IMR-90 (cell line): ENCODE measurements around the gene BPIFB1.

Source experiments
- BHLHE40 ChIP-seq: fragments of 150-350 bp; IDR thresholded peaks from 2 replicates; pipeline ENCODE4 v1.6.1; 2016; ENCODE audit warnings: mild to moderate bottlenecking, low read depth, low read length
- FOS ChIP-seq: fragments of 150-350 bp; IDR thresholded peaks from 2 replicates; pipeline ENCODE4 v1.6.1; 2016; ENCODE audit warnings: low read depth, low read length
- MAFK ChIP-seq: IDR thresholded peaks from 2 replicates; pipeline ENCODE4 v1.6.1; 2012; ENCODE audit warnings: low read depth, low read length, improper control_type of control experiment
- MXI1 ChIP-seq: IDR thresholded peaks from 2 replicates; pipeline ENCODE4 v1.6.1; 2012; ENCODE audit warnings: low read depth, mild to moderate bottlenecking, low read length, moderate library complexity, borderline replicate concordance
- NFE2L2 ChIP-seq: fragments of 150-350 bp; IDR thresholded peaks from 2 replicates; pipeline ENCODE4 v1.6.1; 2016; ENCODE audit warnings: low read depth, mild to moderate bottlenecking, low read length
- POLR2A ChIP-seq: IDR thresholded peaks from 2 replicates; pipeline ENCODE4 v1.6.1; 2012; ENCODE audit warnings: mild to moderate bottlenecking, low read depth, low read length
- RAD21 ChIP-seq: IDR thresholded peaks from 2 replicates; pipeline ENCODE4 v1.6.1; 2012; ENCODE audit warnings: low read length, improper control_type of control experiment
- RCOR1 ChIP-seq: IDR thresholded peaks from 2 replicates; pipeline ENCODE4 v1.6.1; 2012; ENCODE audit warnings: mild to moderate bottlenecking, low read length, improper control_type of control experiment; ENCODE audit not compliant: insufficient replicate concordance
- RFX5 ChIP-seq: IDR thresholded peaks from 2 replicates; pipeline ENCODE4 v1.8.0; 2012; ENCODE audit warnings: low read depth, mild to moderate bottlenecking, low read length, moderate library complexity
- SMC3 ChIP-seq: fragments of 150-350 bp; IDR thresholded peaks from 2 replicates; pipeline ENCODE4 v1.6.1; 2016; ENCODE audit warnings: low read depth, mild to moderate bottlenecking, antibody characterized with exemption, low read length, moderate library complexity
- USF2 ChIP-seq: fragments of 150-350 bp; IDR thresholded peaks from 2 replicates; pipeline ENCODE4 v1.6.1; 2017; ENCODE audit warnings: mild to moderate bottlenecking, antibody characterized with exemption, low read length, low read depth
- TF ChIP-seq, protein P1 (sequence below): conservative IDR thresholded peaks from 2 replicates; pipeline ENCODE4 v1.5.1; 2012; ENCODE audit warnings: mild to moderate bottlenecking, low read depth, low read length, improper control_type of control experiment
- TF ChIP-seq, protein P2 (sequence below): fragments of 150-350 bp; IDR thresholded peaks from 2 replicates; pipeline ENCODE4 v1.6.1; 2016; ENCODE audit warnings: low read depth, mild to moderate bottlenecking, low read length, moderate library complexity, borderline replicate concordance

- TF ChIP-seq, protein P1, sequence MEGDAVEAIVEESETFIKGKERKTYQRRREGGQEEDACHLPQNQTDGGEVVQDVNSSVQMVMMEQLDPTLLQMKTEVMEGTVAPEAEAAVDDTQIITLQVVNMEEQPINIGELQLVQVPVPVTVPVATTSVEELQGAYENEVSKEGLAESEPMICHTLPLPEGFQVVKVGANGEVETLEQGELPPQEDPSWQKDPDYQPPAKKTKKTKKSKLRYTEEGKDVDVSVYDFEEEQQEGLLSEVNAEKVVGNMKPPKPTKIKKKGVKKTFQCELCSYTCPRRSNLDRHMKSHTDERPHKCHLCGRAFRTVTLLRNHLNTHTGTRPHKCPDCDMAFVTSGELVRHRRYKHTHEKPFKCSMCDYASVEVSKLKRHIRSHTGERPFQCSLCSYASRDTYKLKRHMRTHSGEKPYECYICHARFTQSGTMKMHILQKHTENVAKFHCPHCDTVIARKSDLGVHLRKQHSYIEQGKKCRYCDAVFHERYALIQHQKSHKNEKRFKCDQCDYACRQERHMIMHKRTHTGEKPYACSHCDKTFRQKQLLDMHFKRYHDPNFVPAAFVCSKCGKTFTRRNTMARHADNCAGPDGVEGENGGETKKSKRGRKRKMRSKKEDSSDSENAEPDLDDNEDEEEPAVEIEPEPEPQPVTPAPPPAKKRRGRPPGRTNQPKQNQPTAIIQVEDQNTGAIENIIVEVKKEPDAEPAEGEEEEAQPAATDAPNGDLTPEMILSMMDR = no peak
- TF ChIP-seq POLR2A (no peak), MXI1 (no peak), RAD21 (no peak), RCOR1 (no peak), FOS (no peak), USF2 (no peak), SMC3 (no peak), NFE2L2 (no peak), BHLHE40 (no peak), RFX5 (no peak), MAFK (no peak)
- TF ChIP-seq, protein P2, sequence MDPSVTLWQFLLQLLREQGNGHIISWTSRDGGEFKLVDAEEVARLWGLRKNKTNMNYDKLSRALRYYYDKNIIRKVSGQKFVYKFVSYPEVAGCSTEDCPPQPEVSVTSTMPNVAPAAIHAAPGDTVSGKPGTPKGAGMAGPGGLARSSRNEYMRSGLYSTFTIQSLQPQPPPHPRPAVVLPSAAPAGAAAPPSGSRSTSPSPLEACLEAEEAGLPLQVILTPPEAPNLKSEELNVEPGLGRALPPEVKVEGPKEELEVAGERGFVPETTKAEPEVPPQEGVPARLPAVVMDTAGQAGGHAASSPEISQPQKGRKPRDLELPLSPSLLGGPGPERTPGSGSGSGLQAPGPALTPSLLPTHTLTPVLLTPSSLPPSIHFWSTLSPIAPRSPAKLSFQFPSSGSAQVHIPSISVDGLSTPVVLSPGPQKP = no peak
Observed at GRCh38 chr20:33240923-33241322, 42.1 kb upstream of the BPIFB1 start.
